Caco-2 (cell line): ENCODE measurements around the gene CEBPZOS. TPM values are rescaled to one million over a fixed set of nuclear protein-coding genes. Genes with fewer than 3 reads are reported as not detected.
"Not testable (repeated sequence)": the region's sequence is repeated elsewhere in the genome, so short reads cannot be mapped to it uniquely, and the experiment has no call there.

Source experiments
- BruUV-seq: library from RNA; stranded (reverse); fragments of 400-500 nt; replicated peaks from 2 replicates; lab custom pipeline; 2021; lab: Mats Ljungman, UMichigan
- CTCF ChIA-PET: fragments of 300-600 bp; sonication (Branson Sonifier 250); formaldehyde crosslinking; loops from one replicate; lab custom pipeline; 2022; ENCODE audit warnings: antibody characterized with exemption; lab: Charles Lee
- POLR2A ChIA-PET: fragments of 300-600 bp; sonication (Branson Sonifier 250); formaldehyde crosslinking; loops from one replicate; lab custom pipeline; 2022; ENCODE audit warnings: antibody characterized with exemption; lab: Charles Lee
- DNase-seq, 2 experiments: peaks; one replicate each; pipeline versions ENCODE4 v3.0.0 to v3.0.0-alpha.2; 2020 to 2022
- H3K27me3 ChIP-seq: replicated peaks from 2 replicates; pipeline ENCODE4 v1.6.0; 2011; ENCODE audit warnings: low read length; ENCODE audit not compliant: control insufficient read depth, insufficient read depth
- H3K36me3 ChIP-seq: 2 replicates; pipeline ENCODE4 v1.5.1; 2011; ENCODE audit warnings: low read length; ENCODE audit not compliant: control insufficient read depth, insufficient read depth
- H3K4me1 ChIP-seq: fragments of 250-450 bp; sonication (Bioruptor Pico); 2 replicates; pipeline ENCODE4 v1.5.1; 2020; ENCODE audit warnings: mild to moderate bottlenecking
- H3K4me3 ChIP-seq: 2 replicates; pipeline ENCODE4 v1.5.1; 2011; ENCODE audit warnings: low read depth, mild to moderate bottlenecking, control low read depth, low read length
- H3K9me3 ChIP-seq: fragments of 250-450 bp; sonication (Bioruptor Pico); 2 replicates; pipeline ENCODE4 v1.5.1; 2020; ENCODE audit warnings: mild to moderate bottlenecking, moderate library complexity
- H3K27ac Mint-ChIP-seq: one replicate; pipeline ENCODE4 v1.8.0; 2022; ENCODE audit warnings: mixed read lengths; ENCODE audit not compliant: unreplicated experiment
- H3K27me3 Mint-ChIP-seq: one replicate; pipeline ENCODE4 v1.8.0; 2022; ENCODE audit warnings: mixed read lengths; ENCODE audit not compliant: insufficient read depth, unreplicated experiment
- H3K36me3 Mint-ChIP-seq: one replicate; pipeline ENCODE4 v1.8.0; 2022; ENCODE audit warnings: mild to moderate bottlenecking, mixed read lengths; ENCODE audit not compliant: insufficient read depth, unreplicated experiment
- H3K4me1 Mint-ChIP-seq: one replicate; pipeline ENCODE4 v1.8.0; 2022; ENCODE audit warnings: low read depth, mixed read lengths; ENCODE audit not compliant: unreplicated experiment
- H3K4me3 Mint-ChIP-seq: one replicate; pipeline ENCODE4 v1.8.0; 2022; ENCODE audit warnings: mild to moderate bottlenecking, moderate library complexity, mixed read lengths; ENCODE audit not compliant: unreplicated experiment
- H3K9me3 Mint-ChIP-seq: one replicate; pipeline ENCODE4 v1.8.0; 2022; ENCODE audit warnings: mixed read lengths; ENCODE audit not compliant: unreplicated experiment
- intact Hi-C: fragments of 100-400 bp; cut with micrococcal nuclease; formaldehyde crosslinking; loops from one replicate; pipeline ENCODE4 v1.10.0; 2022; ENCODE audit not compliant: unreplicated experiment
- total RNA-seq: library from RNA; stranded (reverse); gene quantifications from 2 replicates; pipeline ENCODE4 v1.2.3, GENCODE V29; 2022
- TF ChIP-seq, protein P1 (sequence below), 2 experiments: fragments of 200-600 bp in 1 of 2; IDR thresholded peaks; 1 replicate in 1 of 2; 2 replicates in 1 of 2; pipeline versions ENCODE4 v1.5.1 to v1.8.0; 2011 to 2022; ENCODE audit warnings: antibody characterized with exemption in 1 of 2, control low read depth in 1 of 2, inconsistent platforms in 1 of 2, low read depth in 1 of 2, low read length in 1 of 2, mild to moderate bottlenecking in 1 of 2, moderate library complexity in 1 of 2; ENCODE audit not compliant: insufficient read depth in 1 of 2, severe bottlenecking in 1 of 2, unreplicated experiment in 1 of 2

Gene CEBPZOS
- total RNA-seq, 1 experiment from 2014 or later: 56.0 TPM

DNA sequence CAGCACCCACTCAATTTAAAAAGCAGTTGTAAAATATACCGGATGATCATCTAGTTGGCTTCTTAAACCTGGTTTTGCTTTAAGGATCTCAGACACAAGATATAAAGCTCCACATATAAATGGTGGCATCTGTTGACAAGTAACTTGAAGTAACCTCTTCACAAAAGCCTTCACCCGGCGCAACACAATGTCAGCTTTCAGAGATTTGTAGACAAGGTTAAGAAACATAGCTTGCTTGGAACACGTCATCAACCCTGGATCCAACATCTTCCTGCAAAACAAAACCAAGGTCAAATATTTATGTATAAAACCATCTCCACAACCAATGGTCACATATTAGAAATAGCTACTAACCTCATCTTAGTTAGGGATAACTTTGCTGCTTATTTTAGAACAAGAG lies 26.8 kb downstream of the CEBPZOS start:
- POLR2A ChIA-PET: no interaction called here
- H3K4me3 ChIP-seq: no peak overlapping the region
- CTCF ChIA-PET: no interaction called here
- intact Hi-C loops: no loop called here
- TF ChIP-seq, protein P1, sequence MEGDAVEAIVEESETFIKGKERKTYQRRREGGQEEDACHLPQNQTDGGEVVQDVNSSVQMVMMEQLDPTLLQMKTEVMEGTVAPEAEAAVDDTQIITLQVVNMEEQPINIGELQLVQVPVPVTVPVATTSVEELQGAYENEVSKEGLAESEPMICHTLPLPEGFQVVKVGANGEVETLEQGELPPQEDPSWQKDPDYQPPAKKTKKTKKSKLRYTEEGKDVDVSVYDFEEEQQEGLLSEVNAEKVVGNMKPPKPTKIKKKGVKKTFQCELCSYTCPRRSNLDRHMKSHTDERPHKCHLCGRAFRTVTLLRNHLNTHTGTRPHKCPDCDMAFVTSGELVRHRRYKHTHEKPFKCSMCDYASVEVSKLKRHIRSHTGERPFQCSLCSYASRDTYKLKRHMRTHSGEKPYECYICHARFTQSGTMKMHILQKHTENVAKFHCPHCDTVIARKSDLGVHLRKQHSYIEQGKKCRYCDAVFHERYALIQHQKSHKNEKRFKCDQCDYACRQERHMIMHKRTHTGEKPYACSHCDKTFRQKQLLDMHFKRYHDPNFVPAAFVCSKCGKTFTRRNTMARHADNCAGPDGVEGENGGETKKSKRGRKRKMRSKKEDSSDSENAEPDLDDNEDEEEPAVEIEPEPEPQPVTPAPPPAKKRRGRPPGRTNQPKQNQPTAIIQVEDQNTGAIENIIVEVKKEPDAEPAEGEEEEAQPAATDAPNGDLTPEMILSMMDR (IDR thresholded peaks at IDR 0.05; ENCODE audit: insufficient read depth in 1 of 2, low read depth in 1 of 2, low read length in 1 of 2, severe bottlenecking in 1 of 2, unreplicated experiment in 1 of 2): no peak
- Mint-ChIP-seq H3K36me3 (peaks cover 81% of the 10 kb centered on the region), H3K4me1 (peaks cover 15% of the 10 kb centered on the region), H3K4me3 (no peak overlapping the region), H3K27me3 (no peaks in the 10 kb centered on the region), H3K27ac (no peak overlapping the region), H3K9me3 (no peaks in the 10 kb centered on the region)
- no peak for DNase-seq
- H3K4me1 ChIP-seq: peaks cover 13% of the 10 kb centered on the region
- no TSS peak for BruUV-seq
- H3K27me3 ChIP-seq: no peaks in the 10 kb centered on the region
- H3K36me3 ChIP-seq: peaks cover 10% of the 10 kb centered on the region
- H3K9me3 ChIP-seq: no peaks in the 10 kb centered on the region

DNA sequence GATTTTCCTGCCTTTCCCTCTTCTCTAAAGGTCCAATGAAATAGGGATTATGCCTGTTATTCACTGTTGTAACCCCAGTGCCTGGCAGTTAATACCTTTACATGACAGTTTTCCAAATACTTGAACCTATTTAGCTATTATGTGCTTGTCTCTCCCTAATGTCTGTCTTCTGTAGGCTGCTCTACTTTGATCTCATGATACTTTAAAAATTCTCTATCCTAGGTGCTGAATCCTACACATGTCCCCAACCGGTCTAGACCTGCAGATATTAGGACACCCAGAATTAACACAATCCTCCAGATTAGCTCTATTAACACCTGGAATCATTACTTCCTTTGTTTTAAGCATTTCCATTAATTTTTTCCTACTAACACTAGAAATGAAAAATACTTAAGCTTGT lies 27.8 kb downstream of the CEBPZOS start:
- Mint-ChIP-seq H3K36me3 (peaks cover 74% of the 10 kb centered on the region), H3K27ac (no peak overlapping the region), H3K9me3 (no peaks in the 10 kb centered on the region), H3K27me3 (no peaks in the 10 kb centered on the region), H3K4me3 (no peak overlapping the region), H3K4me1 (peaks cover 15% of the 10 kb centered on the region)
- Histone ChIP-seq H3K4me1 (peaks cover 13% of the 10 kb centered on the region), H3K9me3 (no peaks in the 10 kb centered on the region), H3K36me3 (peaks cover 11% of the 10 kb centered on the region), H3K4me3 (no peak overlapping the region), H3K27me3 (no peaks in the 10 kb centered on the region)
- intact Hi-C loops: no loop called here
- POLR2A ChIA-PET: no interaction called here
- CTCF ChIA-PET: no interaction called here
- TF ChIP-seq, protein P1 (IDR thresholded peaks at IDR 0.05; ENCODE audit: insufficient read depth in 1 of 2, low read depth in 1 of 2, low read length in 1 of 2, severe bottlenecking in 1 of 2, unreplicated experiment in 1 of 2): no peak
- no peak for DNase-seq
- no TSS peak for BruUV-seq

DNA sequence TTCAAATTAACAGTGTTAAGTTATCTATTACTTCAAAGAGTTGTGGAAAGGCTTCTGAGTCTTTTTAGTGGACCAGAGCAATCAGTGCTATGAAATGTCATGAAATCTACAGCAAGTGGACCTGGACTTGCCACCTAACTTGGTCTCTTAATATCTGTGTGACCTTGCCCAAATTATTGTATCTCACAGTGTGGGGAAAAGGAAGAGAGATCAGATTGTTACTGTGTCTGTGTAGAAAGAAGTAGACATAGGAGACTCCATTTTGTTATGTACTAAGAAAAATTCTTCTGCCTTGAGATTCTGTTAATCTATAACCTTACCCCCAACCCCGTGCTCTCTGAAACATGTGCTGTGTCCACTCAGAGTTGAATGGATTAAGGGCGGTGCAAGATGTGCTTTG lies 28.8 kb downstream of the CEBPZOS start:
- Mint-ChIP-seq H3K4me3 (peak overlapping the region; percentile 22), H3K36me3 (peaks cover 64% of the 10 kb centered on the region), H3K27ac (peak overlapping the region; percentile 63), H3K4me1 (peaks cover 15% of the 10 kb centered on the region)
- H3K27me3 Mint-ChIP-seq, H3K9me3 ChIP-seq, H3K27me3 ChIP-seq, POLR2A ChIA-PET, CTCF ChIA-PET, H3K4me3 ChIP-seq, BruUV-seq, intact Hi-C loops, H3K9me3 Mint-ChIP-seq, DNase-seq: not testable (repeated sequence)
- H3K36me3 ChIP-seq: peaks cover 11% of the 10 kb centered on the region
- H3K4me1 ChIP-seq: peaks cover 17% of the 10 kb centered on the region

DNA sequence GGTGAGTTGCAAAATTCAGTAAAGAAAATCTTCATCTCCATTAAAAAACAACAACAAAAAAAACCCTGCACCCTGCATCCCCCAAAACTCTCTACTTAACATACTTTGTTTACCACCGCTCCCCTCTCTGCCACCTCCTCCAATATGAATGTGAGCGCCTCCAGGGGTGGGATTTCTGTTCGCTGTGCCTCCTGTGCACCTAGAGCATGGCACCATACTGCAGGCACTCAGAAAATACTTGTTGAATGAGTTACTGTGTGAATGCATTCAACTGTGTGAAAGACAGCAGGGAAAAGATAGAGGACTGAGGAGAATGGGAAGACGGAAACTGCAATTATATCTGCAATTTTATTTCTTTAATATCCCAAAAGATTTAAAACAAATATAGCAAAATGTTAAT lies 30.6 kb downstream of the CEBPZOS start:
- POLR2A ChIA-PET: no interaction called here
- H3K9me3 Mint-ChIP-seq: no peaks in the 10 kb centered on the region
- CTCF ChIA-PET: no interaction called here
- no peak overlapping the region for H3K27ac Mint-ChIP-seq
- no TSS peak for BruUV-seq
- H3K4me3 Mint-ChIP-seq: no peak overlapping the region
- intact Hi-C loops: no loop called here
- no peak for DNase-seq
- no peaks in the 10 kb centered on the region for H3K27me3 Mint-ChIP-seq
- H3K27me3 ChIP-seq: no peaks in the 10 kb centered on the region
- peaks cover 47% of the 10 kb centered on the region for H3K36me3 Mint-ChIP-seq
- no peak overlapping the region for H3K4me3 ChIP-seq
- TF ChIP-seq, protein P1 (IDR thresholded peaks at IDR 0.05; ENCODE audit: insufficient read depth in 1 of 2, low read depth in 1 of 2, low read length in 1 of 2, severe bottlenecking in 1 of 2, unreplicated experiment in 1 of 2): no peak
- peaks cover 7% of the 10 kb centered on the region for H3K36me3 ChIP-seq
- H3K4me1 Mint-ChIP-seq: peaks cover 15% of the 10 kb centered on the region
- H3K9me3 ChIP-seq: no peaks in the 10 kb centered on the region
- H3K4me1 ChIP-seq: peaks cover 19% of the 10 kb centered on the region
